ENCODE data around the gene CNIH4. TPM values are rescaled to one million over a fixed set of nuclear protein-coding genes. Genes with fewer than 3 reads are reported as not detected.
"Not testable (repeated sequence)": the region's sequence is repeated elsewhere in the genome, so short reads cannot be mapped to it uniquely, and the experiment has no call there.

The CNIH4 gene
- 10 to 100 TPM in 5 of 6 experiments, 1 to 10 TPM in 1; 9.9 to 22.1 (median 18.1) TPM for total RNA-seq
- long read RNA-seq, full-length matches to known transcripts = 11 of 14 reads
- long read RNA-seq, partial matches to known transcripts = 3 of 14 reads
- long read RNA-seq, other reads (novel, unspliced or antisense) = 0 of 14 reads

GRCh38 chr1:224356685-224357625 is at the start of gene CNIH4:
CNIH4 (plus strand) TSS chr1:224356879; CDS start chr1:224356925, 46 bp downstream.
- H3K4me3 ChIP-seq = peak within 1 kb of the TSS; percentile 87 to 97 (median 93)
- DNase-seq = peak; percentile 92 to 94 (median 92)
- peak within 1 kb of the TSS; percentile 65 to 79 (median 74) for H3K27ac ChIP-seq
- H3K27me3 ChIP-seq = no peaks in the 10 kb centered on the region
- no peaks in the 10 kb centered on the region for H3K36me3 ChIP-seq
- TF ChIP-seq CTCF (IDR thresholded peaks at IDR 0.05) (no peak), POLR2A (IDR thresholded peaks at IDR 0.05) (peak; percentile 81)
- WGBS (ENCODE audit: insufficient coverage, low coverage, low lambda C conversion rate, missing lambda C conversion rate) = 2% methylated on average over 7 of the region's 78 CpGs
- intact Hi-C loops (cut with DNase I) = no loop called here
- no peaks in the 10 kb centered on the region for H3K9me3 ChIP-seq
- ATAC-seq = peak; percentile 97 to 99 (median 98)
- peaks cover 0 to 10% (median 3%) of the 10 kb centered on the region in 4 donors for H3K4me1 ChIP-seq

DNA sequence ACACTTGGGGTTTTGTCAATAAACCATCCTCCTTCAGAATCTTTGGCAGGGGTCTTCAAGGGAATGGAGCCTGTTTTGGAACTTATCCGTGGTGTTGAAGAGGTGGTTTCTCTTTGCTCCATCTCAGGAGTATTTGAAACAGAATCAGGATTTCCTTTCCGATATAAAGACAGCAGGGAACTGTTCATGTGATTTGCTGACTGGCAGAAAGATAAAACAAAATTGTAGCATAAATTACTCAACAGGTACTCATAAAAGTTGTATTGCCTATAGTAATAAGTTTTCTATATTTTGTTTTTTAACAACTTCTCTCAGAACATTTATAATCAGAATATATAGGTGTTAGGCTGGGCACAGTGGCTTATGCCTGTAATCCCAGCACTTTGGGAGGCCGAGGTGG is 48.6 kb upstream of the CNIH4 start:
- Histone ChIP-seq H3K4me3 (no peak overlapping the region), H3K27me3 (no peaks in the 10 kb centered on the region), H3K4me1 (no peaks in the 10 kb centered on the region), H3K9me3 (no peaks in the 10 kb centered on the region), H3K27ac (no peak overlapping the region), H3K36me3 (peaks cover 0 to 57% (median 25%) of the 10 kb centered on the region in 4 donors)
- no peak for TF ChIP-seq CTCF (IDR thresholded peaks at IDR 0.05)
- no peak for TF ChIP-seq POLR2A (IDR thresholded peaks at IDR 0.05)
- 90% methylated on average over 3 of the region's 3 CpGs for WGBS (ENCODE audit: insufficient coverage, low coverage, low lambda C conversion rate, missing lambda C conversion rate)
- DNase-seq (no peak), ATAC-seq (no peak)
- intact Hi-C loops (cut with DNase I) = no loop called here

DNA sequence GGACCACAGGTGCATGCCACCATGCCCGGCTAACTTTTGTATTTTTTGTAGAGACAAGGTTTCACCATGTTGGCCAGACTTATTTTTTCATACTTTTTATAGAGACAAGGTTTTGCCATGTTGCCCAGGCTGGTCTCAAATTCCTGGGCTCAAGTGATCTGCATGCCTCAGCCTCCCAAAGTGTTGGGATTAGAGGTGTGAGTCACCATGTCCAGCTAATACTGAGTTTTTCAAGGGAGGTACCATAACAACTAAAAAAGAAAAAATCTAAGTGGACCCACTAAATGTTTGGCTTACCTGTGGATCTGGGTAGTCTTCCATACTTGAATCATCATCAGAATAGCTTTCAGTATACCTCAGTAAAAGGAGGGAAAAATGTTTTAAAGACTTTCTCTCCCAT is 45.2 kb upstream of the CNIH4 start:
- H3K4me1 ChIP-seq; H3K4me3 ChIP-seq; intact Hi-C loops (cut with DNase I); H3K9me3 ChIP-seq; H3K27ac ChIP-seq; DNase-seq; H3K27me3 ChIP-seq; ATAC-seq: not testable (repeated sequence)
- peaks cover 0 to 40% (median 16%) of the 10 kb centered on the region in 4 donors for H3K36me3 ChIP-seq
- no CpG with 5 or more reads among the region's 1 CpG for WGBS (ENCODE audit: insufficient coverage, low coverage, low lambda C conversion rate, missing lambda C conversion rate)

DNA sequence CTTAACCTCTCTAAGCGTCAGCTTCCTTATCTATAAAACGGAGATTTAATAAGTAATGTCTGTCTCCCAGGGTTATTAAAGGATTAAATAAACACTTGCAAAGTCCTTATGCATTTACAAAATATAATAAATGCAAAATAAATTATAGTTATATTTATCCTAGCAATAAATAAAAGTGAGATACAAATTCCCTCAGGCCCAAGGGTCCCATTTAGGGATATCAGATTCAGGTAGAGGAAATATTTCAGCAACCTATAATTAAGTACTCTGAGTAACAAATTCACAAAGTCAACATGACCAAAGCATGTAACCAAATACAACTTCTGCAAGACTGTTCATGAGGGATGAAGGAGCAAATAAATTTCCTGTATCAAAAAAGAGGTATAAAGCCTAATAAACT is 44.7 kb upstream of the CNIH4 start:
- H3K9me3 ChIP-seq = no peaks in the 10 kb centered on the region
- H3K4me3 ChIP-seq = no peak overlapping the region
- TF ChIP-seq POLR2A (IDR thresholded peaks at IDR 0.05) (no peak), CTCF (IDR thresholded peaks at IDR 0.05) (no peak)
- DNase-seq (no peak), ATAC-seq (no peak)
- WGBS (ENCODE audit: insufficient coverage, low coverage, low lambda C conversion rate, missing lambda C conversion rate) = 90% methylated on average over 2 of the region's 2 CpGs
- H3K27ac ChIP-seq = no peak overlapping the region
- H3K36me3 ChIP-seq = peaks cover 0 to 35% (median 13%) of the 10 kb centered on the region in 4 donors
- no peaks in the 10 kb centered on the region for H3K27me3 ChIP-seq
- H3K4me1 ChIP-seq = no peaks in the 10 kb centered on the region
- intact Hi-C loops (cut with DNase I) = no loop called here

Data from right lobe of liver (tissue), 6 donors.